Head of caudate nucleus (tissue), 42 donors: ENCODE results near the gene CHIA.

Experiments
- DNase-seq, 42 donors: peaks; one replicate each; pipeline versions ENCODE4 v3.0.0 to v3.0.0-alpha.2; 2020 to 2021; ENCODE audit warnings: mixed read lengths in 7 of 42
- intact Hi-C: fragments of 100-400 bp; cut with DNase I; formaldehyde crosslinking; loops from one replicate; pipeline ENCODE4 v1.15.0; 2022

CHIA gene

GRCh38 chr1:111290630-111291029, at the start of gene CHIA:
Gene CHIA, plus strand, starts transcription at chr1:111290851. Its CDS starts 19,617 bp downstream, at chr1:111310468.
- no peak for DNase-seq

DNA sequence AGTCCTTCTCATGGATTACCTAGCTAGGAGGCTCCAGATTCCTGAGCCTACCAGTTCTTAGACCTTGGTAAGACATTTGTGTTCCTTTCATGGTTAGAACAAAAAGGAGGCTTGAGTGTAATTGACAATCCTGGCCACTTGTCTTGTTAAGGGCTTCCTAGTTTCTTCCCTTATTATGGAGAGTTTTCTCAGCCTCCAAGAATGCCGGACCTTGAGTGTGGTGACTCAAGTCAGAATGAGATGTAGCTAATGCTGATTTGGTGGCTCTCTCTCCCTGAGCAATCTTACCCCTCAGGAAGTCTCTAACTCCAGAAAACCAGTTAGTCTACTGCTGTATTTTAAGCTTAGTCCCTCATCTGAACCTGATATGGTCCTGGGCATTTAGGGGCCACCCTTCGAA, 48.9 kb upstream of the CHIA start:
- intact Hi-C loops = no loop called here
- no peak for DNase-seq

More at GRCh38 chr1:111290630-111291029, at the start of gene CHIA:
- intact Hi-C loops = no loop called here

GRCh38 chr1:111242805-111243523, 47.7 kb upstream of the CHIA start:
- intact Hi-C loops = no loop called here
- DNase-seq = no peak

DNA sequence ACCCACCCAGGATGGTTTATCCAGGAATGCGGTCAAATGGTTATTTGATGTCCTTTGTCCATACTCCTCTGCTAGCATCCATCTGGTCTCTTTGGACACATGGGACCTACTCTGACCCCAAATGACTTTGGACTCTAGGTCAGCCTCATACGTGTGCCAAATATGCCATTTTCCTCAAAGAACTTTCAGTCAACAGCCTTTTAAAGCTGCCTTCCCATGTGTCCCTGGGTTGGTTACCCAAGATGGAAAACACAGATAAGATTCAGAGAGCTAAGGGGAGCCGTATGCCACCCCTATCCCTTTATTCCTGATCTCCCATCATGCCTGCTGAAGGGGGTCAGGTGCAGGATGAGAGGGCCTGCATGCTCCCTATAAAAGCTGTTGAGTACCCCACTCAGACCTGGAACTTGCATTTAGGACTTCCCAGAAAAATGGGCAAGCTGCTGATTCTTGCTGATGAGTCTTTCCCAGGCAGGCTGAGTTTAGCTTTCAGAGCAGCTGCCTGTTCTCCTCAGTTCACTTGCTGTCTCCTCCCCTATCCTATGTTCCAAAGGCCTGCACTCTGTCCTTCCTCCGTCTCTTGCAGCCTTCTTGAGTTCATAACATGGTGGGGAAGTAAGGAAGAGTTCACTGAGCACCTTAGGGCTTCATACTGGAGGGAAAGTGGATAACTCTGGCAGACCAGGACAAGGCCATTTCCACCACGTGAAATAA, 43.4 kb upstream of the CHIA start:
- no peak for DNase-seq
- intact Hi-C loops = no loop called here

DNA sequence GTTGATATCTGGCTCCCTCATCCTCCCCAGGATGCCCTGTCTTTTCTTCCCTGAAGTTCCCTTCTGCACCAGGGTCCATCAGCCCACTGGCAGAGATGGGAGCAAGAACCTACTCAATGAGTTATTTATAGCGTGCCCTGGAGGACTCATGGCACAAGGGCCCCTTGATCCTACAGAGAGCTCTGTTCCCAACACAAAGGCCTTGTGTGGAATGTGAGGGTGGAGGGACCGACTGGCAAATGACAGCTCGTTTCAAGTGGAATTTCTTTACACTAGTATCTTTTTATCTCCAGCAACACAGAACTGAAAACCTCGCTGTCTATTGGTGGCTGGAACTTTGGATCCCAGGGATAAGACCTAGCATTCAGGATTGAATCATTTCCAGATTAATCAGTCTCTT, 40.7 kb upstream of the CHIA start:
- peak in 31 of 42 donors; percentile 9 to 84 (median 59) for DNase-seq
- intact Hi-C loops = no loop called here

DNA sequence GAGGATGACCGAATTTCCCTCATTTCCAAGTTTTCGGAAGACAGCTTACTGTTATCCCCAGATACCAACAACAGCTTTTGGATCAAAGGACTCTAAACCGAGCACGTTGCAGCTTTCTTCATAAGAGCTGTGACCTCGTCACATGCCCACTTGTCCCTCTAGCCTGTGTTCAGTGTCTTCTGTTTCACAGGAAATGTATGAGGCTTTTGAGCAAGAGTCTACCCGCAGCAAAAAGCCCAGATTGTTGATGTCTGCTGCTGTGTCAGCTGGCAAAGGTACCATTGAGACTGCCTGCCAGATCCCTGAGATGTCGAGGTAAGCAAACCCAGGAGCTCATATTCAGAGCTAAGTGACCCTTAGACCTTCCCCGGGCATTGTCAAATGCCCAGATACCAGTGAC, 39.1 kb upstream of the CHIA start:
- DNase-seq = peak in 1 of 42 donors; percentile 13
- intact Hi-C loops = no loop called here

DNA sequence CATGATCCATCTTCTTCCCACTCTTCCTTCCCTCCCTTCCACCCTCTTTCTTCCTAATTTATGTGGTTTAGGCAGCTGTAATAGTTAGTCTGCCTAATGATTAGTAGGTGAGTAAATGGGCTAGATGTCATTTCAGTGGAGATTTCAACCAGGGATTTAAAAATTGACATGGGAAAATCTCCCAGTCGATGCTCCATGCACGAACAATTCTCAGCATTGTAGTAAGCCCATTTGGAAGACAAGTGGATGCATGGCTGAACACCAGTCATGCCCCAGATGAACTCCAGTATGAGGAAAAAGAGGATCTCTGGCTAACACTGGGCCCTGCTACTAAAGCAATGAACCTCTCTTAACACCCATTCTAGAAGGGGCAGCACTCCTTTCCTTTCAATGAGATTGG, 37.9 kb upstream of the CHIA start:
- DNase-seq = no peak
- intact Hi-C loops = no loop called here

DNA sequence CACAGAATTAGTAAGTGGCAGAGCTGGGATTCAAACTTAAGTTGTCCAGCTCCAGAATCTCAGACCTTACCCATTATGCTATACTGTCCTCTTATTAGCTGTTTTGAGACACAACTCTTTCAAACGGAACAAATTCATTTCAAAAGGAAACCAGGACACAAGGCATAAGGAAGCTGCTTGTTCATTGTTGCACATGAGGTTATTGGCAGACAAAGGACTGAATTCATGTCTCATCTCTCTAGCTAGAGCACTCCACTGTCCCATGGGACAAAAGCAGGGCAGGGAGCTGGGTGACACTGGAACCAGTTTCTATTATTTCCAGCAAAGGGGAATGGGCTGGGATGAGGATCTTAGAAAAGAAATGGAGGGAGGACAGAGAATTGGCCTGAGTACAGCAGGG, 36.8 kb upstream of the CHIA start:
- intact Hi-C loops = no loop called here
- peak in 16 of 42 donors; percentile 14 to 71 (median 50) for DNase-seq

DNA sequence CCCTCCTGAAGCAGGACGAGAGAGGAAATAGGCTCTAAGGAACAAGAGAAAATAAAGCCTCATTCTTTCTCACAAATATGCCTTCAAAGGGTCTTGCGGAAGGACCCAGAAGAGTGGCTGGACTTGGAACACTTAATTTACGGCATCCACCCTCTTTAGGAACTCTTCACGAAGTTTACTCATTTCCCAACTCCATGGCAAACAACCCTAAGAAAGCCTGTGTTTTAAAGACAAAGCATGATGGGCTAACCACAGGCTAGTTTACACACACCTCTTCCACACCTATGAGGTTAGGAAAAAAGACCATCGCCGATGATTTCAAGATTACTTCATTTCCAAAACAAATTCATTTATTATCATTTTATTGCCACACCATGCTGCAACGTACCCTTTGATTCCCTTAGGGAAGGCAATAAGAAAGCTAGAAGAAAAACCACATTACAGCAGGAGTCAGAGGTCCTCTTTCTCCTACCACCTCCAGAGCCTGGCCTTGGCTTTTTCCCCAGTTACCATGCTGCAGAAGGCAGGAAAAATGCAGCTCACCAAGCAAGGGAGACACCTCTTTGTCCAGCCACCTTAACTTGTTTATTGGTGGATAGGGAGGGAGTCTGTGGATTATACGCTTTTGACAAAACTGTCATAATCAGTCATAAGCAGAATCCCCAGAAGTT, 33.5 kb upstream of the CHIA start:
- intact Hi-C loops = no loop called here
- no peak for DNase-seq

GRCh38 chr1:111267801-111268508, 22.7 kb upstream of the CHIA start:
- intact Hi-C loops = no loop called here
- DNase-seq = no peak

DNA sequence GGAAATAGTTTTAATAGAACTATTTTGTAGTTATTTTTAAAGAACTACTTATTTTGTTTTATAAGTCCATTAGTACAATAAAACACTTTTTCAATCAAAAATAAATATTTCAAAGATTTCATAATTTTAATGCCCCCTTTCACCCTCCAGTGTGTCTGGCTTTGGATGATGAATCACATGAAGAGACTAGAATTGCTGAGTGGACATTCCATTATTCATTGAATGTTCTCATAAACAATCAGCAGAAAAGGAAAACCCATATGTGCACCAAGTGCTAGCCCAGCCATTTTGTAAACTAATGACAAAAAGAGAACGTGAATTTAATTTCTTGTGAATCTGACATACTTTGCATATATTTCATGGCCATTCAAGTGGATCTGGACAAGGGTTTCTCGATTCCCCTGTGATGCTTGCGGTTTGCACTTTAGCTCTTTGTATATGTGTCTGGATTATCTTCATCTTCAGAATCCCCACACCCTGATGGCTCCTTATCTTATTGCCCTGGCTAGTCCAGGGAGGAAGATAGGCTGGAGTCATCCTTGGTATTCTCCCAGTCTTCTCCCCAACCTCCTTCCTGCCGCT, 20.7 kb upstream of the CHIA start:
- intact Hi-C loops = no loop called here
- DNase-seq = no peak

DNA sequence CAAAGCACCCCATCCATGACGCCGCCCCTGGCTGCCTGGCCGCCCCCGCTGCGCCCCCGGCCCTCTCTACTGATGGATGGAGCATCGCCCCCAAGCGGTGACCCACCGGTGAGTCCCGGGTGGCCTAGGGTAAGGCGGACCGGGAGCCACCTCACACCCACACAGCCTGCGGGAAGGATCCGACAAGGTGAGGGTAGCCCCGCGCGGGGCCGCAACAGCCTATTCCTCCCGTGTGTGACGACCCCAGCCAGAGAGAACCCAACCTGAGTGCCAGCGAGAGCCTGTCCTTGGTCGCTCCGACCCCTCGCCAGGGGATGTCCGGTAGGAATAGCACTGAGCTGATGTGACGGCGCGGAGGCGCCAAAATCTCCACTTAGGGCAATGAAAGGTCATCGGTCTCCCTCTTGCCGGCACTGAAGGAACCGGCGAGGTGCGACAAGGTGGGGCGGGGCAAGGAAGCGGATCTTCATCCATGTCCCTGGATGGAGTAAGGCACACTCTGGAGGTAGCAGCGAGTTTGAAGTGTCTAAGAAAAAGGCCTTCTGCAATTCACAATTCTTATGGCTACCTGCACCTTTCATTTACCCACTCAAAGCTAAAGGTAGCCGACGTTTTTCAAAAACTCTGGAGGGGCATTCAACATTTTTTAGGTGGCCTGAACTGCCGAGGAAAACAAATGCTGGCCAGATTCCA, 19.7 kb upstream of the CHIA start:
- no peak for DNase-seq
- intact Hi-C loops = no loop called here

GRCh38 chr1:111271464-111271801, 19.2 kb upstream of the CHIA start:
- intact Hi-C loops = no loop called here
- DNase-seq = peak in 10 of 42 donors; percentile 7 to 63 (median 36)

DNA sequence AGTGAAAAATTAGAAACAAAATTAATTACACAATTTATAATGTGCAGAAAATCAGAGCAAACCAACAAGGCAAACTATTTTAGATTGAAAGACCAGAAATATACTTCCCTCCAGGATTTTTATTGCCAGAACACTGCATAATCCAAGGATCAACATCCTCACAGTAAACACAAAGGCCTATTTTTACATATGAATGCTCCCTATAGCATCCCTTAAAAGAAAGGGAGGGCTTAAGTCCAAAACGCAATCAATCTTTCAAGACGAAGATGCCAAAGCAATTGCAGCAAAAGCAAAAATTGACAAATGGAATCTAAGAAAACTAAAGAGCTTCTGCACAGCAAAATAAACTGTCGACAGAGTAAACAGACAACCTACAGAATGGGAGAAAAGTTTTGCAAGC, 18.6 kb upstream of the CHIA start:
- DNase-seq = no peak
- intact Hi-C loops = no loop called here

- no peak for DNase-seq
- intact Hi-C loops = no loop called here
Measured at GRCh38 chr1:111274653-111275052, 16.0 kb upstream of the CHIA start.

GRCh38 chr1:111275079-111275478, 15.6 kb upstream of the CHIA start:
- peak in 35 of 42 donors; percentile 14 to 88 (median 56) for DNase-seq
- intact Hi-C loops = no loop called here

- intact Hi-C loops = no loop called here
- no peak for DNase-seq
Measured at GRCh38 chr1:111275780-111276433, 14.7 kb upstream of the CHIA start.

GRCh38 chr1:111279144-111279543, 11.5 kb upstream of the CHIA start:
- no peak for DNase-seq
- intact Hi-C loops = no loop called here
